ENCODE results near the gene FRMD4A.

Gene FRMD4A

DNA sequence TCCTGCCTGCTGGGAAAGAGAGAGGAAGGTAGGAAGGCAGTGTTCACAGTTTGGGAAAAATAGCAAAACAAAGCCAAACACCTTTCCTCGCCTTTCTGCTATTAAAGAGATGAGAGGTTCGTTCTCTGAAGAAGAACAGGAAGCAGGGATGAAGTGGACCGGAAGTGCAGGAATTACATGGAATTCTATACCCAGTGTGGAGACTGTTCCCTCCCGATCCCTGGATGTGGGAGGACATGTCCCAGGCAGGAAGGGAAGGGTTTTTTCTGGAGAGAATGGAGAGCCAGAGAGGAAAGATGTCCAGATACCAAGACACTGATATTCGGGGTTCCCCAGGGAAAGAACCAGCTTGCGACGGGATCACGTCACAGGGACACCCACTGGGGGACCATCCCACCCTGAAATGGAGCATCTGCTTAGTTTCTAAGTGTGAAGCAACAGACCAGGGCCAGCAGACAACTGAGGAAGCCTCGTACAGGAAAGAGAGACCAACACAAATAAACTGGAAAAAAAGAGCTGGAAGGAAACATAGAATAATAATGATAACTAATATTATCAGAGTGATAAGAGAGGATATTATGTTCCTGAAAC lies 556.3 kb downstream of the FRMD4A start:
- in situ Hi-C loops (cut with HindIII; ENCODE audit: low pct_ligation_motif_present, low sequenced_read_pairs) = no loop called here
- H3K36me3 ChIP-seq (replicated peaks) = peaks cover 6% of the 10 kb centered on the region
- no peaks in the 10 kb centered on the region for H3K27me3 ChIP-seq (replicated peaks)
- H3K27ac ChIP-seq = peak overlapping the region; percentile 18
- H3K4me3 ChIP-seq (ENCODE audit: low read depth, low read length) = no peak overlapping the region
- no peak for TF ChIP-seq CTCF (IDR thresholded peaks at IDR 0.05; ENCODE audit: low read depth, low read length, missing control alignments)
- DNase-seq = no peak

DNA sequence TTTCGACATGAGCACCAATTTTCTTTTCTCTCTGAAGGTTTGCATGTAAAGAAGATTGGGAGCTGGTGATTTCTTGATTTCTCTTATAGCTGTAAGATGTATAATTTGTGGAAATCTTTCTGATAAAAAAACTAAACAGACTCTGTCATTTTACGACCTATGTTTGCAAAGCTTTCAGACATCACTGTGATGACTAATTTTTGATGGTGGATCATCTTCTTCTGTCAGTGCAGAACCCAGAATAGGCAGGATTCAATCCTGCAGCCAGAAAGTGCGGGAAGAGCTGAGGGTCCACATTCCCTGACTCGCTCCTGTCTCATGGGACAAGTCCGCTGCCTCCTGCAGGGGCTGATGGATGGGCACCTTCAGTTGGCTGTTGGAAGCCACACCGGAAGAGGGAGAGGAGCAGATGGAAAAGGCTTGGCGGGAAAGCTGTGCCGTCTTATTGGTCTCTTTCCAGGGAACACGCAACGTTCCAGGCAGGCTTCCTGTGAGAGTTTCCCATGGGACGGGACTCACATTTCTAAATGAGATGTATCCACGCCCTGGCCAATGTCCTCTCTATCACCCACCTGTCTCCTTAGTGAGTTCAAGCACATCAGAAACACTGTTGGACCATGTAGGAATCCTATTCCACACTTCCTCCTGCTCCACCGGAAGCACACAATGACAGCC lies 557.1 kb downstream of the FRMD4A start:
- Histone ChIP-seq H3K4me3 (ENCODE audit: low read depth, low read length) (no peak overlapping the region), H3K27ac (no peak overlapping the region), H3K36me3 (replicated peaks) (peaks cover 6% of the 10 kb centered on the region), H3K27me3 (replicated peaks) (no peaks in the 10 kb centered on the region)
- TF ChIP-seq CTCF (IDR thresholded peaks at IDR 0.05; ENCODE audit: low read depth, low read length, missing control alignments) = peak; percentile 2
- no peak for DNase-seq
- in situ Hi-C loops (cut with HindIII; ENCODE audit: low pct_ligation_motif_present, low sequenced_read_pairs) = no loop called here

- TF ChIP-seq CTCF (IDR thresholded peaks at IDR 0.05; ENCODE audit: low read depth, low read length, missing control alignments) = no peak
- H3K27me3 ChIP-seq (replicated peaks) = no peaks in the 10 kb centered on the region
- no peak overlapping the region for H3K4me3 ChIP-seq (ENCODE audit: low read depth, low read length)
- in situ Hi-C loops (cut with HindIII; ENCODE audit: low pct_ligation_motif_present, low sequenced_read_pairs) = no loop called here
- H3K36me3 ChIP-seq (replicated peaks) = peaks cover 4% of the 10 kb centered on the region
- no peak overlapping the region for H3K27ac ChIP-seq
- DNase-seq = no peak
Measured at GRCh38 chr10:13773043-13773442, 557.7 kb downstream of the FRMD4A start.

DNA sequence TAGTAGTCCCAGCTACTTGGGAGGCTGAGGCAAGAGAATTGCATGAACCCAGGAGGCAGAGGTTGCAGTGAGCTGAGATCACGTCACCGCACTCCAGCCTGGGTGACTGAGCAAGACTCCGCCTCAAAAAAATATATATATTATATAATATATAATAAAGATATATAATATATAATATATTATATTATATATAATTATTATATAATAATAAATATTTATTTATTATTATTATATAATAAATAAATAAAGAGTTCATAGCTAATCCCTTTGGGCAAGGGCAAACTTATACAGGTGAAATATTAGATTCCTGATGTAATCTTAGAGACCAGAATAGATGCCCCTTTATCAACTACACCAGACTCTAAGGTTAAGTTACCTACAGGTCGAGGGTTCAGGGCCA lies 558.7 kb downstream of the FRMD4A start:
- H3K27me3 ChIP-seq (replicated peaks) = no peaks in the 10 kb centered on the region
- H3K27ac ChIP-seq = no peak overlapping the region
- no peak for TF ChIP-seq CTCF (IDR thresholded peaks at IDR 0.05; ENCODE audit: low read depth, low read length, missing control alignments)
- in situ Hi-C loops (cut with HindIII; ENCODE audit: low pct_ligation_motif_present, low sequenced_read_pairs) = no loop called here
- H3K4me3 ChIP-seq (ENCODE audit: low read depth, low read length) = no peak overlapping the region
- H3K36me3 ChIP-seq (replicated peaks) = peaks cover 10% of the 10 kb centered on the region
- no peak for DNase-seq

GRCh38 chr10:13770760-13771493 lies 559.8 kb downstream of the FRMD4A start:
- Histone ChIP-seq H3K4me3 (ENCODE audit: low read depth, low read length) (no peak overlapping the region), H3K27ac (no peak overlapping the region)
- peak; percentile 2 for TF ChIP-seq CTCF (IDR thresholded peaks at IDR 0.05; ENCODE audit: low read depth, low read length, missing control alignments)

More at GRCh38 chr10:13770760-13771493, 559.8 kb downstream of the FRMD4A start:
- Histone ChIP-seq H3K27me3 (replicated peaks) (no peaks in the 10 kb centered on the region), H3K36me3 (replicated peaks) (peaks cover 10% of the 10 kb centered on the region)
- no peak for DNase-seq
- in situ Hi-C loops (cut with HindIII; ENCODE audit: low pct_ligation_motif_present, low sequenced_read_pairs) = no loop called here

All from brain microvascular endothelial cell (primary cell).